ENCODE data around the gene MEIS2.

MEIS2 gene

GRCh38 chr15:36894075-36894474 lies 206.3 kb downstream of the MEIS2 start:
- Histone ChIP-seq H3K27ac (replicated peaks) (no peak overlapping the region), H3K4me3 (replicated peaks; ENCODE audit: insufficient read depth, low read length) (no peak overlapping the region), H3K27me3 (ENCODE audit: insufficient read depth, poor library complexity, severe bottlenecking) (no peaks in the 10 kb centered on the region)
- TF ChIP-seq SPI1 (IDR thresholded peaks at IDR 0.05; ENCODE audit: borderline replicate concordance, low read depth) (no peak), POLR2AphosphoS5 (IDR thresholded peaks at IDR 0.05; ENCODE audit: low read depth) (no peak), GABPA (IDR thresholded peaks at IDR 0.05; ENCODE audit: low read depth) (no peak)
- TF ChIP-seq, protein P1, sequence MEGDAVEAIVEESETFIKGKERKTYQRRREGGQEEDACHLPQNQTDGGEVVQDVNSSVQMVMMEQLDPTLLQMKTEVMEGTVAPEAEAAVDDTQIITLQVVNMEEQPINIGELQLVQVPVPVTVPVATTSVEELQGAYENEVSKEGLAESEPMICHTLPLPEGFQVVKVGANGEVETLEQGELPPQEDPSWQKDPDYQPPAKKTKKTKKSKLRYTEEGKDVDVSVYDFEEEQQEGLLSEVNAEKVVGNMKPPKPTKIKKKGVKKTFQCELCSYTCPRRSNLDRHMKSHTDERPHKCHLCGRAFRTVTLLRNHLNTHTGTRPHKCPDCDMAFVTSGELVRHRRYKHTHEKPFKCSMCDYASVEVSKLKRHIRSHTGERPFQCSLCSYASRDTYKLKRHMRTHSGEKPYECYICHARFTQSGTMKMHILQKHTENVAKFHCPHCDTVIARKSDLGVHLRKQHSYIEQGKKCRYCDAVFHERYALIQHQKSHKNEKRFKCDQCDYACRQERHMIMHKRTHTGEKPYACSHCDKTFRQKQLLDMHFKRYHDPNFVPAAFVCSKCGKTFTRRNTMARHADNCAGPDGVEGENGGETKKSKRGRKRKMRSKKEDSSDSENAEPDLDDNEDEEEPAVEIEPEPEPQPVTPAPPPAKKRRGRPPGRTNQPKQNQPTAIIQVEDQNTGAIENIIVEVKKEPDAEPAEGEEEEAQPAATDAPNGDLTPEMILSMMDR (IDR thresholded peaks at IDR 0.05; ENCODE audit: insufficient read depth, low read length) = no peak
- TF ChIP-seq, protein P2, sequence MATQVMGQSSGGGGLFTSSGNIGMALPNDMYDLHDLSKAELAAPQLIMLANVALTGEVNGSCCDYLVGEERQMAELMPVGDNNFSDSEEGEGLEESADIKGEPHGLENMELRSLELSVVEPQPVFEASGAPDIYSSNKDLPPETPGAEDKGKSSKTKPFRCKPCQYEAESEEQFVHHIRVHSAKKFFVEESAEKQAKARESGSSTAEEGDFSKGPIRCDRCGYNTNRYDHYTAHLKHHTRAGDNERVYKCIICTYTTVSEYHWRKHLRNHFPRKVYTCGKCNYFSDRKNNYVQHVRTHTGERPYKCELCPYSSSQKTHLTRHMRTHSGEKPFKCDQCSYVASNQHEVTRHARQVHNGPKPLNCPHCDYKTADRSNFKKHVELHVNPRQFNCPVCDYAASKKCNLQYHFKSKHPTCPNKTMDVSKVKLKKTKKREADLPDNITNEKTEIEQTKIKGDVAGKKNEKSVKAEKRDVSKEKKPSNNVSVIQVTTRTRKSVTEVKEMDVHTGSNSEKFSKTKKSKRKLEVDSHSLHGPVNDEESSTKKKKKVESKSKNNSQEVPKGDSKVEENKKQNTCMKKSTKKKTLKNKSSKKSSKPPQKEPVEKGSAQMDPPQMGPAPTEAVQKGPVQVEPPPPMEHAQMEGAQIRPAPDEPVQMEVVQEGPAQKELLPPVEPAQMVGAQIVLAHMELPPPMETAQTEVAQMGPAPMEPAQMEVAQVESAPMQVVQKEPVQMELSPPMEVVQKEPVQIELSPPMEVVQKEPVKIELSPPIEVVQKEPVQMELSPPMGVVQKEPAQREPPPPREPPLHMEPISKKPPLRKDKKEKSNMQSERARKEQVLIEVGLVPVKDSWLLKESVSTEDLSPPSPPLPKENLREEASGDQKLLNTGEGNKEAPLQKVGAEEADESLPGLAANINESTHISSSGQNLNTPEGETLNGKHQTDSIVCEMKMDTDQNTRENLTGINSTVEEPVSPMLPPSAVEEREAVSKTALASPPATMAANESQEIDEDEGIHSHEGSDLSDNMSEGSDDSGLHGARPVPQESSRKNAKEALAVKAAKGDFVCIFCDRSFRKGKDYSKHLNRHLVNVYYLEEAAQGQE (IDR thresholded peaks at IDR 0.05; ENCODE audit: insufficient replicate concordance, low read depth) = no peak
- DNase-seq (ENCODE audit: low read depth in 1 of 2, low spot score in 1 of 2) = no peak

GRCh38 chr15:36893276-36893675 lies 207.1 kb downstream of the MEIS2 start:
- Histone ChIP-seq H3K4me3 (replicated peaks; ENCODE audit: insufficient read depth, low read length) (no peak overlapping the region), H3K27me3 (ENCODE audit: insufficient read depth, poor library complexity, severe bottlenecking) (peaks cover 6% of the 10 kb centered on the region), H3K27ac (replicated peaks) (no peak overlapping the region)
- DNase-seq (ENCODE audit: low read depth in 1 of 2, low spot score in 1 of 2) = no peak
- TF ChIP-seq, protein P2 (IDR thresholded peaks at IDR 0.05; ENCODE audit: insufficient replicate concordance, low read depth) = no peak
- TF ChIP-seq POLR2AphosphoS5 (IDR thresholded peaks at IDR 0.05; ENCODE audit: low read depth) (no peak), GABPA (IDR thresholded peaks at IDR 0.05; ENCODE audit: low read depth) (no peak), SPI1 (IDR thresholded peaks at IDR 0.05; ENCODE audit: borderline replicate concordance, low read depth) (no peak)
- TF ChIP-seq, protein P1 (IDR thresholded peaks at IDR 0.05; ENCODE audit: insufficient read depth, low read length) = no peak

- Histone ChIP-seq H3K27ac (replicated peaks) (no peak overlapping the region), H3K4me3 (replicated peaks; ENCODE audit: insufficient read depth, low read length) (no peak overlapping the region), H3K27me3 (ENCODE audit: insufficient read depth, poor library complexity, severe bottlenecking) (peaks cover 46% of the 10 kb centered on the region)
- no peak for TF ChIP-seq POLR2AphosphoS5 (IDR thresholded peaks at IDR 0.05; ENCODE audit: low read depth)
- TF ChIP-seq, protein P2 (IDR thresholded peaks at IDR 0.05; ENCODE audit: insufficient replicate concordance, low read depth) = no peak
- TF ChIP-seq, protein P1 (IDR thresholded peaks at IDR 0.05; ENCODE audit: insufficient read depth, low read length) = no peak
- TF ChIP-seq GABPA (IDR thresholded peaks at IDR 0.05; ENCODE audit: low read depth) = no peak
- no peak for TF ChIP-seq SPI1 (IDR thresholded peaks at IDR 0.05; ENCODE audit: borderline replicate concordance, low read depth)
- no peak for DNase-seq (ENCODE audit: low read depth in 1 of 2, low spot score in 1 of 2)
Observed at GRCh38 chr15:36888011-36888992, 212.0 kb downstream of the MEIS2 start.
